Measurements from ENCODE around the gene PELI2. TPM values are rescaled to one million over a fixed set of nuclear protein-coding genes. Genes with fewer than 3 reads are reported as not detected.

The PELI2 gene
- total RNA-seq, 1 experiment from 2014 or later = 2.0 TPM

- RAD21 ChIA-PET (ENCODE audit: low non-redundant PET in 1 of 2, low total read pairs in 2 of 2, uncharacterized antibody in 2 of 2, unreplicated experiment in 2 of 2) = no interaction called here
- Histone ChIP-seq H3K27ac (ENCODE audit: low read depth, low read length) (no peak overlapping the region), H3K79me2 (ENCODE audit: insufficient read depth, low read length) (no peaks in the 10 kb centered on the region)
These were observed 223.7 kb downstream of the PELI2 start for GRCh38 chr14:56341766-56342493.

More at GRCh38 chr14:56341766-56342493, 223.7 kb downstream of the PELI2 start:
- Histone ChIP-seq H3K9ac (ENCODE audit: low read length) (no peak overlapping the region), H3K27me3 (ENCODE audit: insufficient read depth, low read length) (no peaks in the 10 kb centered on the region; the same call in 1 of the 2 replicates), H3K4me3 (replicated peaks in 1 of 2; ENCODE audit: low read depth in 1 of 2, low read length in 2 of 2) (no peak overlapping the region), H2AFZ (ENCODE audit: low read depth, low read length, poor library complexity, severe bottlenecking) (no peak overlapping the region), H3K4me2 (ENCODE audit: low read length) (no peak overlapping the region), H3K9me3 (ENCODE audit: control insufficient read depth in 1 of 2, insufficient read depth in 1 of 2, low read depth in 1 of 2, low read length in 2 of 2) (no peaks in the 10 kb centered on the region), H3K9me2 (ENCODE audit: insufficient read depth) (no peaks in the 10 kb centered on the region), H3K36me3 (ENCODE audit: control insufficient read depth in 1 of 2, insufficient read depth in 2 of 2, low read length in 2 of 2) (no peaks in the 10 kb centered on the region), H3K4me1 (ENCODE audit: control insufficient read depth in 1 of 2, insufficient read depth in 2 of 2, low read length in 2 of 2) (peaks cover 0 to 9% of the 10 kb centered on the region in 2 experiments; a peak in 1 of 4 replicates), H4K20me1 (ENCODE audit: insufficient read depth) (no peaks in the 10 kb centered on the region)
- ChIA-PET POLR2A (no interaction called here), CTCF (interaction anchor here (2.3 kb wide), 1 partner anchor 903 kb away, joined by 15 read pairs; no protein-coding TSS in a partner anchor)
- DNase-seq (ENCODE audit: low read depth, low spot score) (no peak), ATAC-seq (no peak)
- TF ChIP-seq YY1 (IDR thresholded peaks at IDR 0.05; ENCODE audit: extremely low read depth, insufficient replicate concordance, low read depth, low read length) (no peak), MAX (IDR thresholded peaks at IDR 0.05) (no peak), SIN3A (IDR thresholded peaks at IDR 0.05; ENCODE audit: low read depth) (no peak), ELF1 (IDR thresholded peaks at IDR 0.05; ENCODE audit: borderline replicate concordance, low read depth) (no peak), ZBTB33 (IDR thresholded peaks at IDR 0.05; ENCODE audit: extremely low read depth, insufficient replicate concordance, low read length) (no peak), ZNF274 (IDR thresholded peaks at IDR 0.05; ENCODE audit: low read depth, low read length) (no peak), CEBPB (IDR thresholded peaks at IDR 0.05; ENCODE audit: low read depth) (no peak), ATF3 (IDR thresholded peaks at IDR 0.05) (no peak), SRF (IDR thresholded peaks at IDR 0.05; ENCODE audit: low read depth) (no peak), JUND (IDR thresholded peaks at IDR 0.05) (no peak), CTCF (IDR thresholded peaks at IDR 0.05 in 2 of 3, conservative IDR thresholded peaks at IDR 0.05 in 1 of 3; ENCODE audit: borderline replicate concordance in 1 of 3, insufficient read depth in 1 of 3, low read depth in 2 of 3, low read length in 2 of 3) (no peak), EZH2 (IDR thresholded peaks at IDR 0.05) (no peak), EGR1 (IDR thresholded peaks at IDR 0.05; ENCODE audit: low read depth) (no peak), FOSL1 (IDR thresholded peaks at IDR 0.05; ENCODE audit: low read depth) (no peak), ZFX (IDR thresholded peaks at IDR 0.05) (no peak), POLR2AphosphoS5 (IDR thresholded peaks at IDR 0.05; ENCODE audit: low read depth, low read length) (no peak), REST (IDR thresholded peaks at IDR 0.05; ENCODE audit: low read depth) (no peak)
- no TSS peak for BruUV-seq (replicated peaks)
- intact Hi-C loops (cut with micrococcal nuclease) = loop anchor here (5.0 kb wide), 2 partner anchors 95 to 905 kb away; no protein-coding TSS in a partner anchor
